OCI-LY1 (cell line): ENCODE measurements around the gene HBP1.
A peak's percentile ranks its signal among the peaks of the same experiment; 100 is the strongest.

Experiments used
- H2AFZ ChIP-seq: fragments of 200-600 bp; sonication (generic), shearing (Covaris generic); 2 replicates; pipeline ENCODE4 v1.6.0; 2014; ENCODE audit warnings: antibody characterized with exemption, mild to moderate bottlenecking, low read length
- H3F3A ChIP-seq: fragments of 200-600 bp; sonication (generic), shearing (Covaris generic); 2 replicates; pipeline ENCODE4 v1.6.0; 2014; ENCODE audit warnings: mild to moderate bottlenecking, antibody characterized with exemption, low read length, moderate library complexity; ENCODE audit not compliant: insufficient read depth
- H3K27ac ChIP-seq: fragments of 200-600 bp; sonication (generic); 2 replicates; pipeline ENCODE4 v1.5.1; 2014; ENCODE audit warnings: low read length, mixed run types, mild to moderate bottlenecking, low read depth; ENCODE audit not compliant: poor library complexity, severe bottlenecking
- H3K27me3 ChIP-seq: fragments of 200-600 bp; sonication (generic); 2 replicates; pipeline ENCODE4 v1.6.0; 2014; ENCODE audit warnings: antibody characterized with exemption, mild to moderate bottlenecking, low read length, moderate library complexity; ENCODE audit not compliant: insufficient read depth
- H3K36me3 ChIP-seq: fragments of 200-600 bp; sonication (generic); 2 replicates; pipeline ENCODE4 v1.6.1; 2014; ENCODE audit warnings: mild to moderate bottlenecking, antibody characterized with exemption, low read length, moderate library complexity, mixed read lengths; ENCODE audit not compliant: insufficient read depth
- H3K4me1 ChIP-seq: fragments of 200-600 bp; sonication (generic); 2 replicates; pipeline ENCODE4 v1.5.1; 2014; ENCODE audit warnings: mild to moderate bottlenecking, low read length, moderate library complexity; ENCODE audit not compliant: insufficient read depth, severe bottlenecking
- H3K4me2 ChIP-seq: fragments of 200-600 bp; sonication (generic), shearing (Covaris generic); 2 replicates; pipeline ENCODE4 v1.6.1; 2014; ENCODE audit warnings: low read length
- H3K4me3 ChIP-seq: fragments of 200-600 bp; sonication (generic); 2 replicates; pipeline ENCODE4 v1.5.1; 2014; ENCODE audit warnings: low read length, low read depth, mild to moderate bottlenecking, mixed read lengths; ENCODE audit not compliant: poor library complexity, severe bottlenecking
- H3K79me2 ChIP-seq: fragments of 200-600 bp; shearing (Covaris generic); 2 replicates; pipeline ENCODE4 v1.6.1; 2016; ENCODE audit warnings: mixed run types, low read length, mixed read lengths; ENCODE audit not compliant: insufficient read depth
- H3K9ac ChIP-seq: fragments of 200-600 bp; sonication (generic), shearing (Covaris generic); 2 replicates; pipeline ENCODE4 v1.6.1; 2014; ENCODE audit warnings: mild to moderate bottlenecking, low read length, mixed read lengths
- H3K9me2 ChIP-seq: fragments of 200-600 bp; sonication (generic), shearing (Covaris generic); 2 replicates; pipeline ENCODE4 v1.6.1; 2014; ENCODE audit warnings: low read depth, mild to moderate bottlenecking, low read length, mixed read lengths
- H3K9me3 ChIP-seq: fragments of 200-600 bp; shearing (Covaris generic); 2 replicates; pipeline ENCODE4 v1.6.1; 2014; ENCODE audit warnings: low read length, mixed read lengths
- H4K20me1 ChIP-seq: fragments of 200-600 bp; sonication (generic), shearing (Covaris generic); 2 replicates; pipeline ENCODE4 v1.6.0; 2016; ENCODE audit warnings: mild to moderate bottlenecking, low read length; ENCODE audit not compliant: insufficient read depth
- CTCF ChIP-seq: fragments of 200-600 bp; sonication (generic), shearing (Covaris generic); IDR thresholded peaks from 2 replicates; pipeline ENCODE4 v1.5.1; 2017; ENCODE audit warnings: mild to moderate bottlenecking, antibody characterized with exemption, low read length, moderate library complexity, mixed read lengths
- EZH2 ChIP-seq: fragments of 200-600 bp; sonication (generic), shearing (Covaris generic); IDR thresholded peaks from 2 replicates; pipeline ENCODE4 v1.8.0; 2017; ENCODE audit warnings: borderline replicate concordance, mixed run types, mild to moderate bottlenecking, antibody characterized with exemption, low read length, moderate library complexity, mixed read lengths

Gene HBP1

GRCh38 chr7:107147464-107148393 is 21.1 kb upstream of the HBP1 start:
- Histone ChIP-seq H3K27me3 (no peaks in the 10 kb centered on the region), H3K4me3 (no peak overlapping the region), H3K9me3 (no peaks in the 10 kb centered on the region), H3K36me3 (no peaks in the 10 kb centered on the region), H3F3A (no peaks in the 10 kb centered on the region), H2AFZ (no peak overlapping the region), H4K20me1 (no peaks in the 10 kb centered on the region), H3K27ac (no peak overlapping the region), H3K79me2 (no peaks in the 10 kb centered on the region), H3K9ac (no peak overlapping the region), H3K9me2 (no peaks in the 10 kb centered on the region), H3K4me1 (peaks cover 7% of the 10 kb centered on the region), H3K4me2 (no peak overlapping the region; the same call in 1 of the 2 replicates)
- no peak for TF ChIP-seq EZH2
- TF ChIP-seq CTCF, result peak; percentile 94

- Histone ChIP-seq H3K4me1 (peaks cover 7% of the 10 kb centered on the region), H3K9me3 (no peaks in the 10 kb centered on the region), H3K27me3 (no peaks in the 10 kb centered on the region), H3K79me2 (no peaks in the 10 kb centered on the region), H3K4me3 (no peak overlapping the region), H2AFZ (no peak overlapping the region), H3K4me2 (no peak overlapping the region), H3K36me3 (no peaks in the 10 kb centered on the region), H3K9me2 (no peaks in the 10 kb centered on the region), H3F3A (no peaks in the 10 kb centered on the region), H3K9ac (no peak overlapping the region), H3K27ac (no peak overlapping the region), H4K20me1 (no peaks in the 10 kb centered on the region)
- TF ChIP-seq CTCF, result no peak
- TF ChIP-seq EZH2, result no peak
Observed at GRCh38 chr7:107148721-107149120, 20.1 kb upstream of the HBP1 start.

GRCh38 chr7:107149863-107150262 is 18.9 kb upstream of the HBP1 start:
- H3K9ac ChIP-seq, result no peak overlapping the region
- H3K4me1 ChIP-seq, result peaks cover 7% of the 10 kb centered on the region
- no peaks in the 10 kb centered on the region for H3K27me3 ChIP-seq
- no peak overlapping the region for H2AFZ ChIP-seq
- no peaks in the 10 kb centered on the region for H3K9me2 ChIP-seq
- H3K36me3 ChIP-seq, result no peaks in the 10 kb centered on the region
- no peak overlapping the region for H3K4me3 ChIP-seq
- H3K27ac ChIP-seq, result no peak overlapping the region
- H4K20me1 ChIP-seq, result no peaks in the 10 kb centered on the region
- H3K79me2 ChIP-seq, result no peaks in the 10 kb centered on the region
- no peaks in the 10 kb centered on the region for H3F3A ChIP-seq
- TF ChIP-seq EZH2, result no peak
- TF ChIP-seq CTCF, result no peak
- no peak overlapping the region for H3K4me2 ChIP-seq
- H3K9me3 ChIP-seq, result no peaks in the 10 kb centered on the region
